ENCODE results near the gene SLC11A1. TPM values are rescaled to one million over a fixed set of nuclear protein-coding genes. Genes with fewer than 3 reads are reported as not detected.

The SLC11A1 gene
- total RNA-seq, 6 donors from 2014 or later = 145 to 3,249 (median 371) TPM

DNA sequence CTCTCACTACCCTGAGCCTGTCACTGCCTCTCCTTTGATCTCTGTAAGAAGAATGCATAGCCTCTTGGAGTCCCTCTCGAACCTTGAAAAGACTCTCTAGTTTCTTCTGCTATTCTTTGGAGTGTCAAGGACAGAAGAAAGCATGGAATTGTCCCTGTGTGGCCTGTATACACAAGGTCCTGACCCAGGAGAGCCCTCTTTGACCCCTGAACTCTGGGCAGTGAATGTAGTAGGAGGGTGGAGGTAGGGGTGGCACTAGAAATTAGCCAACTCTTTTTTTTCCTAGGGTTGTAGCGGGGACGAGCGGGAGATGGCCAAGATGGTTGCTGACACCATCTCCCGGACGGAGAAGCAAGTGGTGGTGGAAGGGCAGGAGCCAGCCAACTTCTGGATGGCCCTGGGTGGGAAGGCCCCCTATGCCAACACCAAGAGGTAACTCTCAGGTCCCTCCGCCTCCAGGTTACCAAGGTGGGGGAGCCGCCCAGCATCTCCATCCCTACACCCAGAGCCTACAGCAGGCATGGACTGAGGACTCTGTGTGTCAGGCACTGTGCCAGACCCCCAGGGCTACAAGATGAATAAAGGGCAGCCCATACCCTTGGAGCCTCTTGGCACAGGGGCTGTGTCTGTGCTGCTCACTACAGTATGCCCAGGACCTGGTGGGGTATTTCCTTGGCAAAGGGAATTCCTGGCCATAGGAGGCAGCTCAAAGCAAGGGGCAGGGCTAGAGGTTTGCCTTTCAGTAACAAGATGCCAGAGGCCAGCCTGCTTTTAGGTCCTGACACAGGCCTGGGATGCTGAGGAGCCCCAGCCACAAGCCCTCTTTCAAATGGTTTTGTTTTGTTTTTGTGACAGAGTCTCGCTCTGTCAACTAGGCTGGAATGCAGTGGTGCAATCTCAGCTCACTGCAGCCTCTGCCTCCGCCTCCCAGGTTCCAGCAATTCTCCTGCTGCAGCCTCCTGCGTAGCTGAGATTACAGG, 53.2 kb downstream of the SLC11A1 start:
- no peak for TF ChIP-seq EP300 (IDR thresholded peaks at IDR 0.05)
- no peak for TF ChIP-seq POLR2AphosphoS5 (IDR thresholded peaks at IDR 0.05)
- no peak for TF ChIP-seq POLR2A (IDR thresholded peaks at IDR 0.05)
- no peak for TF ChIP-seq CTCF (IDR thresholded peaks at IDR 0.05)
- H3K4me1 ChIP-seq = no peaks in the 10 kb centered on the region
- H3K27me3 ChIP-seq = no peaks in the 10 kb centered on the region
- no peaks in the 10 kb centered on the region for H3K9me3 ChIP-seq
- ATAC-seq (ENCODE audit: low FRiP score in 2 of 2) = no peak
- 90 to 91% methylated on average over 9 to 11 of the region's 11 CpGs for WGBS, 2 donors
- H3K27ac ChIP-seq = no peak overlapping the region
- no peaks in the 10 kb centered on the region for H3K36me3 ChIP-seq
- no peak overlapping the region for H3K4me3 ChIP-seq
- no peak for DNase-seq

DNA sequence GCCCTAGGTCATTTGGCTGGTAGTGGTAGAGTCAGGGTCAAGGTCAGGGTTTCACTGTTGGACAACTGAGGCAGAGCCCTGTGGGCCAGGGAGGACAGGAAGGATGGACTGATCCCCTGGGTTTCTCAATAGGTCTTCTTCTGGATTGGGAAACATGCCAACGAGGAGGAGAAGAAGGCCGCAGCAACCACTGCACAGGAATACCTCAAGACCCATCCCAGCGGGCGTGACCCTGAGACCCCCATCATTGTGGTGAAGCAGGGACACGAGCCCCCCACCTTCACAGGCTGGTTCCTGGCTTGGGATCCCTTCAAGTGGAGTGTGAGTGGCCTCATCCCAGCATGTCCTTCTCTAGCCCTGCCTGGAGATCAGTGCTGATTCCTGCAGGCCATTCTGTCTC, 54.9 kb downstream of the SLC11A1 start:
- WGBS, 2 donors = 80 to 90% methylated on average over 1 to 5 of the region's 5 CpGs
- ATAC-seq (ENCODE audit: low FRiP score in 2 of 2) (no peak), DNase-seq (no peak)
- no peaks in the 10 kb centered on the region for H3K4me1 ChIP-seq
- TF ChIP-seq POLR2A (IDR thresholded peaks at IDR 0.05) = no peak
- TF ChIP-seq CTCF (IDR thresholded peaks at IDR 0.05) = no peak
- no peak for TF ChIP-seq EP300 (IDR thresholded peaks at IDR 0.05)
- no peak for TF ChIP-seq POLR2AphosphoS5 (IDR thresholded peaks at IDR 0.05)
- H3K27ac ChIP-seq = no peak overlapping the region
- no peaks in the 10 kb centered on the region for H3K9me3 ChIP-seq
- no peaks in the 10 kb centered on the region for H3K27me3 ChIP-seq
- no peak overlapping the region for H3K4me3 ChIP-seq
- H3K36me3 ChIP-seq = no peaks in the 10 kb centered on the region

DNA sequence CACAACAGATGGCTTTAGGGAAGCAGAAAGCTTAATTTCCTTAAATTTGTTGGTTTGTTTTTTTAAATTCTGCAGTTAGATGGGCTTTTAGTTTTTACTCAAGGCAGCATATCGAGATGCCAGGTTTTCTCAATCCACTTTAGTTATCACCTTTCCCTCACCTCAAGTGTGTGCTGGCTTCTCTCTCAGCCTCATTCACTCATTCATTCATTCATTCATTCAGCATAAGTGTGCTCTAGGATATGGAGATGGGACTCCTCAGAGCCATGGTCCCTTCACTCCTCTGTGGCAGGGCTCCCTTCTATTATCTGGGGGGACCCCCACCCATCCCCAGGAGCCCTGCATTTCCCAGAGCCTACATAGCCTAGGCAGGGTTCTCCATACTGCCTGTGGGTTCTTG, 55.9 kb downstream of the SLC11A1 start:
- Histone ChIP-seq H3K9me3 (no peaks in the 10 kb centered on the region), H3K36me3 (no peaks in the 10 kb centered on the region), H3K4me3 (no peak overlapping the region), H3K27me3 (no peaks in the 10 kb centered on the region), H3K27ac (no peak overlapping the region), H3K4me1 (no peaks in the 10 kb centered on the region)
- 87 to 96% methylated on average over 1 of the region's 1 CpG for WGBS, 2 donors
- TF ChIP-seq POLR2A (IDR thresholded peaks at IDR 0.05) (no peak), POLR2AphosphoS5 (IDR thresholded peaks at IDR 0.05) (no peak), EP300 (IDR thresholded peaks at IDR 0.05) (no peak), CTCF (IDR thresholded peaks at IDR 0.05) (no peak)
- peak; percentile 16 to 32 for ATAC-seq (ENCODE audit: low FRiP score in 2 of 2)
- no peak for DNase-seq

DNA sequence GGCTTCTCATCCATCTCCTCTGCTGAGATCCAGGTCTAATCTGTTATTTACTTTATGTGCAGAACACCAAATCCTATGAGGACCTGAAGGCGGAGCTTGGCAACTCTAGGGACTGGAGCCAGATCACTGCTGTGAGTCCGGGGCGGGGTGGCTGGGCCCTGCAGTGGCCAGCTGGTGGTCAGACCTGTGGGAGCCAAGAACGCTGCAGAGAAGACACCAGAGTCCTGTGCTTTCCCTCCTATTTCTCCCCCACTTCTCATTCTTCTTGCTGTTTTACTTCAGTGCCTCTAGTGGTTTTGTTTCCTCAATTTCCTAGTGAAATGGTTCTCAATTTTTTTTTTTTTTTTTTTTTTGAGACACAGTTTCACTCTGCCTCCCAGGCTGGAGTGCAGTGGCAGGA, 56.5 kb downstream of the SLC11A1 start:
- H3K36me3 ChIP-seq = no peaks in the 10 kb centered on the region
- no peak overlapping the region for H3K4me3 ChIP-seq
- WGBS, 2 donors = 44 to 74% methylated on average over 4 of the region's 4 CpGs
- H3K4me1 ChIP-seq = no peaks in the 10 kb centered on the region
- H3K9me3 ChIP-seq = no peaks in the 10 kb centered on the region
- ATAC-seq (ENCODE audit: low FRiP score in 2 of 2) (no peak), DNase-seq (peak in 1 of 2 donors; percentile 48)
- no peaks in the 10 kb centered on the region for H3K27me3 ChIP-seq
- TF ChIP-seq POLR2A (IDR thresholded peaks at IDR 0.05) (no peak), CTCF (IDR thresholded peaks at IDR 0.05) (no peak), POLR2AphosphoS5 (IDR thresholded peaks at IDR 0.05) (no peak), EP300 (IDR thresholded peaks at IDR 0.05) (no peak)
- no peak overlapping the region for H3K27ac ChIP-seq

Data from upper lobe of left lung (tissue), 6 donors.